ENCODE data around the gene JAK3. TPM values are rescaled to one million over a fixed set of nuclear protein-coding genes. Genes with fewer than 3 reads are reported as not detected.
"Not testable (repeated sequence)": the region's sequence is repeated elsewhere in the genome, so short reads cannot be mapped to it uniquely, and the experiment has no call there.

Gene JAK3
- polyA plus RNA-seq, 10 donors: 1.1 to 5.9 (median 2.1) TPM

GRCh38 chr19:17807731-17808316 is 40.0 kb downstream of the JAK3 start:
- DNase-seq: no peak

DNA sequence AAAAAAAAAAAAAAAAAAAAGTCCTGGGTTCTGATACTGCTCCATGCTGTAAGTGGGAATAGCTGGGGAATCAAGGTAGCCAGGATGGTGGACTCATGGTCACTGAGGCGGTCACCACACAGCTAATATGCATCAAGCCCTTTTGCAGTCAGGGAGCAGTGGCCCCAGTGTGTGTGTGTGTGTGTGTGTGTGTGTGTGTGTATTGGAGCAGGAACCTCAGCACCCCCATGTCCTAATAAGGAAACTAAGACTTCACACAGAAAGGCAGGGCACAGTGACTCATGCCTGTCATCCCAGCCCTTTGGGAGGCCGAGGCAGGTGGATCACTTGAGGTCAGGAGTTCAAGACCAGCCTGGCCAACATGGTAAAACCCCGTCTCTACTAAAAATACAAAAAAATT is 40.8 kb downstream of the JAK3 start:
- DNase-seq: no peak

DNA sequence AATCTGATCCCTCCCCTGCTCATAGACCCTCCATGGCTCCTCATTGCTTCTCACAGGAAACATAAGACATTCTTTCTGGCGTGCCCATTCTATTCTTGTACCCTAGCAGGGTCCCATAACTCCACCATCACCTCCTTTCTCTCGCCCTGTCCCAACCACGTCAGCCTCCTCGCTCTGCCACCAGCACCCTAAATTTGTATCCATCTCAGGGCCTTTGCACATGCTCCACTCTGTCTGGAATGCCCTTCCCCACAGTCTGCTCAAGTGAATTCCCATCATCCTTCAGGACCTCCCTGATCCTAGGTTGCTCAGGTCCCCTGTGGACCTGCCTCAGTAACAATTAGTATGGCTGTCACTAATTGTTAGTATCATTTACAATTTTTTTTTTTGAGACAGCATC is 42.4 kb downstream of the JAK3 start:
- DNase-seq: no peak

GRCh38 chr19:17803264-17803896 is 44.4 kb downstream of the JAK3 start:
- no peak for DNase-seq

DNA sequence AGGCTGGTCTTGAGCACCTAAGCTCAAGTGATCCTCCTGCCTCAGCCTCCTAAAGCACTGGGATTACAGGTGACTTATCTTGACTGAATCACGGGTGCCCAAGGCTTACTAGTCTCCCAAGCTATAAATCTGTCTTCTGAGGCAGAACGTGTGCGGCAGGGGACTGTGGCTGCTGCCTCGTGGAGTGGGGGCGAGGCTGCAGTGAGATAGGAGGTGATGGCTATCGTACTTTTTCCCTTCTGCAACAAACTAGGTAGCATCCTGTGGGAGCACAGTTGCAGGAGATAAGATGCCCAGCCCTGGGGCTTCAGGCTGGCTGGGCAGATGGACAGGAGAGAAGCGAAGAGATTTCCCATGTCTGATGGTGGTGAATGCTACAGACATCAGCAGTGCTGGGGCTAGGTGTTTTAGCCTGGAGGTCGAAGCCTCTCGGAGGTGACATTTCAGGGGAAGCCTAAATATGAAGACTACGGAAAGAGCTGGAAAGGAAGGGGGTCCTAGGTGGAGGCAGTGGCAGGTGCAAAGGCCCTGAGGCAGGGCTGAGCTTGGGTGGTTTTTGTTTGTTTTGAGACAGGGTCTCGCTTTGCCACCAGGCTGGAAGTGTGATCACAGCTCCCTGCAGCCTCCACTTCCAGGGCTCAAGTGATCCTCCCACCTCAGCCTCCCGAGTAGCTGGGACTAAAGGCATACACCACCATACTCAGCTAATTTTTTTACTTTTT is 45.5 kb downstream of the JAK3 start:
- no peak for DNase-seq

- DNase-seq: not testable (repeated sequence)
These were observed 49.2 kb downstream of the JAK3 start for GRCh38 chr19:17798599-17798998.

DNA sequence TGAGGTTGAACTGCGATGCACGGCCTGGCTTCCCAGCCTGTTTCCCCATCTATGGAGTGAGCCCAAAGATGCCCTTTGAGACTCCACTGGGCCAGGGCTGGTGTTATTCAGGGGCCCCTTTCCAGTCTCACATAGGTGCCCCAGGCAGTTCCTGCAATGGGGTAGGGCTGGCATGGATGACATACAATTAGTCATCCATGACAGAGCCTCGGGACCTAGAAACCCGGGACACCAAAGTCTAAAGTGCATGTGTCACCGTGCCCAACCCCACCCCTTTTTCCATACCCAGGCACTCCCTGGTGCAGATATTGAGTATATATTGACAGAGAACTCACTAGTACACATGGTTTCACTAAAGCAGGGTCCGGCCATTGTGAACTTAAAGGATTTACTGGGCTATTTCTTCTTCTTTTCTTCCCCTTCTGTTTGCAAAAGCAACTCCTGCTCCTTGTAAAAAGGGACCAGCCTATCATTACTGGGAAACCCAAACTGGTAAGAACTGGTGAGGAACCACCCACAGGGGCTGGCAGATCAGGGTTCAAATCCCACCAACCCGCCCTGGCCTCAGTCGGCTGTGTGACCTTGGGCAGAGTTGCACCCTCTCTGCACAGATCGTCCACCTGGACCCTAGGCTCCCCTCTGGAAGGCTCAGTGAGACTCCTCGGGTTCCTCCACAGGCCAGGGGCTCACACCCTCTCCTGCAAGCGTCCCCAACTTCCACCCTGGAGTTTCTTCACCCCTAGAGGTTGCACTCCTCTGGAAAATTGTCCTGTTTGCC is 50.2 kb downstream of the JAK3 start:
- no peak for DNase-seq

DNA sequence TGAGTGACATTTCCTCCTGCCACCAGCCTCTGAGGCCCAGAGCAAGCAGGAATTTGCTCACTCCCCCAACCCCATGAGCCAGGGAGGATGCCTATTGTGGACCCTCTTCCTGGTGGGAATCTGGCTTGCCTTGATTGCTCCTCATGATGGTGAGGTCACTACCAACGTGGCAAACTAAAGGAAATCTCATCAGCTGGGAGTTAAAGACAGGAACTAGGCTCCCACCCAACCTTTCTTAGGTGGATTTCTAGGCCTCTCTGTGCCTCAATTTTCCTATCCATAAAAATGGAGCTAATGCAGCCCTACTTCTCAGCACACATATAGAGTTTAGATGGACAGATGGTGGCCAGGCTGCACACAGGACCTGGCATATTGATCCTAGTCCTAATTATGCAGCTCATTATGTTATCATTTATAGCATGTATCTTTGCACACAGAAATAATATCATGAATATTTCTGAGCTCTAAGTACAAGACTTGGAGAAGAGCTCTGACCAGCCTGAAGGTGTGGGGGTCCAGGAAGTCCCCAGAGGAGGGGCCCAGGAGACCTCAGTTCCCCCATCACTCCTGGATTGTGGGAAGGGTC is 50.9 kb downstream of the JAK3 start:
- no peak for DNase-seq

DNA sequence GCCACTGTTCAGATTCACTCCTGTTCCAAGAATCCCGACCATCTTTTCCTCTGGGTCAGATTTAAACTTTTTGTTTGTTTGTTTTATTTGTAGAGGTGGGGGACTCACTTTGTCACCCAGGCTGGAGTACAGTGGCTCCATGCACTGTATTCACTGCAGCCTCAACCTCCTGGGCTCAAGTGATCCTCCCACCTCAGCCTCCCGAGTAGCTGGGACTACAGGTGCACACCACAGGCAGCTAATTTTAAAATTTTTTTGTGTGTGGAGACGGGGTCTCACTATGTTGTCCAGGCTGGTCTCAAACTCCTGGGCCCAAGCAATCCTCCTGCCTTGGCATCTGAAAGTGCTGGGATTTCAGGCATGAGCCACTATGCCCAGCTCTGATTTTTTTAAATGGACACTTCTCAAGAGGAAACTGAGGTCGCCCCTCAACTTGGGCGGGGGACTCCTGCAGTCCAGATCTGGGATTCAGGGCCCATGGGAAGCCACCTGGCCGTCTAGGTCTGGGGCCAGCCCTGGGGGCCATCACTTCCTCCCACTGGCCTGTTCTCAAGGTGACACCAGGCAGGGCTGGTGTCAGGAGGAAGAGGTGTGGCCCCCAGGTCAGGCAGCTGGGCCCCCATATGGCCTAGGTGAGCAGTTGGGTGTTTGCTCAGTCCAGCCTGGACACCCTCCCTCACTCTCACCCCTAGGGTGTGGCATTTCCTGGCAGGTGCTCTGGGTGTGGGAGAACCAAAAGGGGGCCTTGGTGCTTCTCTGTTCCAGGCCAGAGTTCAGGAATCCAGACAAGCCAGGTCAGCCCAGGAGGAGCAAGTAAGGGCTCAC is 51.6 kb downstream of the JAK3 start:
- DNase-seq: no peak

- no peak for DNase-seq
These were observed 52.3 kb downstream of the JAK3 start for GRCh38 chr19:17795495-17795856.

- no peak for DNase-seq
These were observed 52.9 kb downstream of the JAK3 start, which contains the start of gene B3GNT3 for GRCh38 chr19:17794731-17795494. Gene B3GNT3, plus strand, starts transcription at chr19:17795138. Its CDS starts 12,670 bp downstream, at chr19:17807808.

- DNase-seq: no peak
These were observed 53.4 kb downstream of the JAK3 start for GRCh38 chr19:17794412-17794730.

GRCh38 chr19:17790059-17790780 is 57.6 kb downstream of the JAK3 start:
- no peak for DNase-seq

- DNase-seq: no peak
These were observed 59.1 kb downstream of the JAK3 start for GRCh38 chr19:17788632-17789031.

- DNase-seq: no peak
These were observed 60.4 kb downstream of the JAK3 start for GRCh38 chr19:17787274-17787913.

GRCh38 chr19:17784201-17785008 is 63.4 kb downstream of the JAK3 start:
- DNase-seq: peak; percentile 32 to 73 (median 55)

DNA sequence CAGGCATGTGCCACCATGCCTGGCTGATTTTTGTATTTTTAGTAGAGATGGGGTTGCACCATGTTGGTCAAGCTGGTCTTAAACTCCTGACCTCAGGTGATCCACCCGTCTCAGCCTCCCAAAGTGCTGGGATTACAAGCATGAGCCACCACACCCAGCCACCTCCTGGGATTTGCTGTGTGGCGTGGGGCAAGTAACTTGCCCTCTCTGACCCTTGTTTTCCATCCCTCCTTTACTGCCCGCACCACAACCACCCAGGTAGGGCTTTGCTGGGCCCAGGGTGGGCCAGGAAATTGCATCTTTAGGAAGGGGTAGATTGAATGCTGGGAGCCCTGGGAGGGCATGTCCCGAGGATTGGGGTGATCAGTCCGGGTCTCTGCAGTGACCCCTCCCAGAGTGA is 64.1 kb downstream of the JAK3 start:
- not testable (repeated sequence) for DNase-seq

DNA sequence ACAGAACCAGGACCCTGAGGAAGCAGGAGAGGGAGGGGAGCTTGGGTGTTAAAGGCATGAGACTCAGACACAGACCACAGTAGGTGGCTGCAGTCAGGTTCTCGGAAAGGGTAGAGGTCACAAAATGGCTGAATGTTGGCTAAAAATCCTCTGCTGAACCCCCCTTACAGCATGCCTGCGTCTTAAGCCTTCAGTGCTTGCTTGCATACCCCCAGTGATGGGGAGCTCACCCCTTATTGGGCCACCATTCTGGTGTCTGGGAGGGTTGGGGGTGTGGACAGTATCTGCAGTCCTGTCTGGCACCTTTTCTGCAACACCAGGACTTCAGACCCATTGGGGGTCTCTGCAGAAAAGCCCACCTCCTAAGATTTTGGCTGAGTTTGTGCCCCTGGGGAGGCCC is 67.0 kb downstream of the JAK3 start:
- DNase-seq: no peak

Data from muscle of back (tissue), 11 donors.